ENCODE measurements around the gene PTPRR. TPM values are rescaled to one million over a fixed set of nuclear protein-coding genes. Genes with fewer than 3 reads are reported as not detected.

PTPRR gene
- total RNA-seq, 1 donor from 2014 or later, result 0.55 TPM

GRCh38 chr12:70919176-70919575 lies 1.4 kb downstream of the PTPRR start:
- ATAC-seq, result no peak
- intact Hi-C loops (cut with micrococcal nuclease), result no loop called here

GRCh38 chr12:70918321-70918720 lies 2.2 kb downstream of the PTPRR start:
- DNase-seq, result no peak
- intact Hi-C loops (cut with micrococcal nuclease), result no loop called here
- ATAC-seq, result no peak

More at GRCh38 chr12:70919176-70919575, 1.4 kb downstream of the PTPRR start:
- no peak for DNase-seq

- intact Hi-C loops (cut with micrococcal nuclease), result no loop called here
These were observed 9.9 kb downstream of the PTPRR start for GRCh38 chr12:70910666-70911065.

GRCh38 chr12:70908978-70909377 lies 11.6 kb downstream of the PTPRR start:
- no peak for ATAC-seq
- intact Hi-C loops (cut with micrococcal nuclease), result no loop called here
- DNase-seq, result no peak

More at GRCh38 chr12:70910666-70911065, 9.9 kb downstream of the PTPRR start:
- no peak for ATAC-seq
- no peak for DNase-seq

GRCh38 chr12:70907412-70907811 lies 13.1 kb downstream of the PTPRR start:
- intact Hi-C loops (cut with micrococcal nuclease), result no loop called here
- ATAC-seq (no peak), DNase-seq (no peak)

GRCh38 chr12:70895956-70896355 lies 24.6 kb downstream of the PTPRR start:
- DNase-seq (no peak), ATAC-seq (no peak)
- intact Hi-C loops (cut with micrococcal nuclease), result no loop called here

GRCh38 chr12:70892593-70892992 lies 27.9 kb downstream of the PTPRR start:
- DNase-seq (no peak), ATAC-seq (no peak)
- intact Hi-C loops (cut with micrococcal nuclease), result no loop called here

- DNase-seq (no peak), ATAC-seq (no peak)
- intact Hi-C loops (cut with micrococcal nuclease), result no loop called here
These were observed 29.4 kb downstream of the PTPRR start for GRCh38 chr12:70890895-70891832.

GRCh38 chr12:70885956-70886355 lies 34.6 kb downstream of the PTPRR start:
- no peak for DNase-seq
- intact Hi-C loops (cut with micrococcal nuclease), result no loop called here

GRCh38 chr12:70883855-70884254 lies 36.7 kb downstream of the PTPRR start:
- ATAC-seq, result peak; percentile 45
- DNase-seq, result no peak
- intact Hi-C loops (cut with micrococcal nuclease), result no loop called here

More at GRCh38 chr12:70885956-70886355, 34.6 kb downstream of the PTPRR start:
- peak; percentile 37 for ATAC-seq

- intact Hi-C loops (cut with micrococcal nuclease), result no loop called here
- DNase-seq (no peak), ATAC-seq (no peak)
These were observed 39.8 kb downstream of the PTPRR start for GRCh38 chr12:70880744-70881143.

GRCh38 chr12:70876952-70877351 lies 43.6 kb downstream of the PTPRR start:
- ATAC-seq (peak; percentile 61), DNase-seq (peak; percentile 18)
- intact Hi-C loops (cut with micrococcal nuclease), result no loop called here

GRCh38 chr12:70875628-70876027 lies 44.9 kb downstream of the PTPRR start:
- intact Hi-C loops (cut with micrococcal nuclease), result no loop called here
- ATAC-seq (no peak), DNase-seq (no peak)

- intact Hi-C loops (cut with micrococcal nuclease), result no loop called here
- DNase-seq, result no peak
- no peak for ATAC-seq
These were observed 65.5 kb downstream of the PTPRR start for GRCh38 chr12:70854881-70855568.

- DNase-seq (no peak), ATAC-seq (peak; percentile 53)
- intact Hi-C loops (cut with micrococcal nuclease), result no loop called here
These were observed 66.4 kb downstream of the PTPRR start for GRCh38 chr12:70854138-70854537.

- ATAC-seq (peak; percentile 91), DNase-seq (no peak)
- intact Hi-C loops (cut with micrococcal nuclease), result no loop called here
These were observed 67.2 kb downstream of the PTPRR start for GRCh38 chr12:70853326-70853725.

GRCh38 chr12:70852416-70853150 lies 68.0 kb downstream of the PTPRR start:
- ATAC-seq, result no peak
- intact Hi-C loops (cut with micrococcal nuclease), result no loop called here
- DNase-seq, result no peak

GRCh38 chr12:70849265-70849960 lies 71.1 kb downstream of the PTPRR start:
- DNase-seq (no peak), ATAC-seq (no peak)
- intact Hi-C loops (cut with micrococcal nuclease), result loop anchor here (10.0 kb wide), 1 partner anchor 115 kb away; no protein-coding TSS in a partner anchor

- no peak for ATAC-seq
- intact Hi-C loops (cut with micrococcal nuclease), result loop anchor here (10.0 kb wide), 1 partner anchor 113 kb away; no protein-coding TSS in a partner anchor
- DNase-seq, result no peak
These were observed 72.7 kb downstream of the PTPRR start for GRCh38 chr12:70847871-70848270.
